HG03064 (cell line): ENCODE measurements around the gene MEF2D.

ENCODE experiments used
- ATAC-seq: cut with Tn5 transposase; IDR thresholded peaks from one replicate; pipeline ENCODE4 v1.9.1; 2021; ENCODE audit warnings: low read depth; ENCODE audit not compliant: unreplicated experiment

MEF2D gene

DNA sequence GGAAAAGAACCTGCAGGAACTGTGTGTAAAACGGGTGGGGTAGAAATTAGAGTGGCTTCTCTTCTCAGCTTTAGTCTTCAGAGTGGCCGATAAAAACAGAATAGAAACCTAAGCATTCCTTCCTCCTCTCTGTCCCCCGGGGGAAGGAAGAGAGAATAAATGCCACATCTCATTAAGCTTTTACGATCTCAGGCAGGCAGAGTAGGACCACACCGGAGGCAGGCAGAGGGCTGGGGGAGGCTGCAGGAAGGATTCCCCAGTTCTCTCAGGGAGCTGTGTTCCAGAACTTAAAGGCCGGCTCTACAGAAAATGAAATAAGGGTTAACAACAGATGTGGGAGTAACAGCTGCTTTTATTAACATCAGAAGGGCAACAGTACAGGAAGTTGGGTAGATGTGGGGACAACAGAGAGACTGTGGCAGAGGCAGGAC, 24.5 kb upstream of the MEF2D start:
- no peak for ATAC-seq

DNA sequence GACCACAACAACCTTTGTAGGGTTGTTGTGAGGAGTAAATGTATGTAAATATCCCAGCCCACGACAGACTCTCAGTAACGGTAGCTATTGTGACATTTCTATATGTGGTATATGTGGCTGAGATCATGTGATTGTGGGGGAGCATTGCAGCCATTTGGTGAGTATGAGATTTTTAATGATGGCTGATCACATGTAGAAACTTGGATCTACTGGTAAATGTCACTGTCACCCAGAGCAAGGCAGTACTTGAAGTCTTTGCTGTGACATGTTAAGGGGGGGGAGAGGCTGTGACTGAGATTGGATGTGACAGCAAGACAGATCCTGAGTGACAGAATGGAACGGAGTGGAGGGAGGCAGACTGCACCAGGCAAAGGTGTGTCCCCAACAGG, 23.9 kb upstream of the MEF2D start:
- no peak for ATAC-seq

DNA sequence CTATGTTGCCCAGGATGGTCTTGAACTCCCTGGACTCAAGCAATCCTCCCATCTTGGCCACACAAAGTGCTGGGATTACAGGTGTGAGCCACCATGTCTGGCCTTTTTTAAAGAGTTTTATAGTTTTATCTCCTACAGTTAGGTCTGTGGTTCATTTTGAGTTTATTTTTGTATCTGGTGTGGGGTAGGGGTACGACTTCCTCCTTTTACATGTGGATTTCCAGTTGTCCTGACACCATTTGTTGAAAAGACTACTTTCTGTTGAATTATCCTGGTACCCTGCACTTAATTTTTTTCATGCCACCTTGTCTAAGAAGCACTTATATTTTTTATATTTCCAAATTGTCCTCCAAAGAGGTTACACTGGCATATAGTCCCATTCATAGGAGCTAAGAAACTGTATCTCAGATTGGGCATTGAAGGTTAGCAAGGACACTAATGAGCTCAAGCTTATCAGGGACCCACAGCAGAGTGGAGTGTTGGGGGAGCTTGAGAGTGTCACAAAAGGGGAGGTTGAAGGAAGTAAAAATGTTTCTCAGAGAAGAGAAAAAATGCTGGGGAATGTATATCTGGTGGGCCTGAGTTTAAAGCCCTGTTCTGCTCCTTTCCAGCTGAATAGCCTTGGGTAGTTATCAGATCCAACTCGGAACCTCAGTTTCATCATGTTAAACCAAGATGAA, 23.4 kb upstream of the MEF2D start:
- no peak for ATAC-seq

DNA sequence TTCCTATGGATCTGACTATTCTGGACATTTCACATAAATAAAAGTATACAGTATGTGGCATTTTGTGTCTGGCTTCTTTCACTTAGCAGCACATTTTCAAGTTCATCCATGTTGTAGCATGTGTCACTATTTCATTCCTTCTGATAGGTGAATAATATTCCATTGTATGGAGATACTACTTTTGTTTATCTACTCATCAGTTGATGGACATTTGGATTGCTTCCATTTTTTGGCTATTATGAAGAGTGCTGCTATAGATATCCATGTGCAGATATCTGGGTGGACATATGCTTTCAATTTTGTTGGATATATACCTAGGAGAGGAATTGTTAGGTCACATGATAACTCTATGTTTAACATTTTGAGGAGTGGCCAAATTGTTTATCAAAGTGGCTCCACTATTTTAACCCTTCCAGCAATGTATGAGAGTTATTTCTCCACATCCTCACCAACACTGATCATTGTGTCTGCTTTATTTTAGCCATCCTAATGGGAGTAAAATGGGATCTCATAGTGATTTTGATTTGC, 21.9 kb upstream of the MEF2D start:
- no peak for ATAC-seq

DNA sequence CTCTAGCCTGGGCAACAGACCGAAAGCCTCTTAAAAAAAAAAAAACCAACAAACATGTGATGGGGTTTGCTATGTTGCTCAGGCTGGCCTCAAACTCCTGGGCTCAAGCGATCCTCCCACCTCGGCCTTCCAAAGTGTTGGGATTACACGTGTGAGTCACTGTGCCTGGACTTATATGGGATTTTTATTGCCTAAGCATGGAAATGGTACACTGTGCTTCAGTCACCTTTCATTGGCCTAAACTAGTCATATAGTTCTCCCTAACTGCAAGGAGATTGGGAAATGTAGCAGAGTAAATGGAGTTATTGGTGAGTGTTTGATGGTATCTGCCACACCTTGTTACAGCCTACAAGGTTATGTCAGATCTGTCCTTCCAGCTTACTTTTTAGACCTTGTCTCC, 17.2 kb upstream of the MEF2D start:
- no peak for ATAC-seq

DNA sequence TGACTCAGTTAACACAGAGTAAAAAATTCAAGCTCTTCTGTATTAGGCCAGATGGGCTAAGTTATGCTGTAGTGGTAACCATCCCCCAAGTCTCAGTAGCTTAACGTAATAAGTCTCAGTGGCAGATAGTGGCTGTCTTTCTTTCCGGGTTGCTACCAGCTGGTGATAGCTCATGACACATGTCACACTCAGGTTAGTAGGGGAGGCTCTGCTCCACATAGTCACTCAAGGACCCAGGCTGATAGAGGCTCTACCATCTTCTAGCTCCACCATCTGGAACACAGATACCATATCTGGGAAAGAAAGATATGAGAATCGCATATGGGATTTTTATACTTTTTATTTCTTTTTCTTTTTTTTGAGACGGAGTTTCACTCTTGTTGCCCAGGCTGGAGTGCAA, 16.2 kb upstream of the MEF2D start:
- ATAC-seq = no peak

DNA sequence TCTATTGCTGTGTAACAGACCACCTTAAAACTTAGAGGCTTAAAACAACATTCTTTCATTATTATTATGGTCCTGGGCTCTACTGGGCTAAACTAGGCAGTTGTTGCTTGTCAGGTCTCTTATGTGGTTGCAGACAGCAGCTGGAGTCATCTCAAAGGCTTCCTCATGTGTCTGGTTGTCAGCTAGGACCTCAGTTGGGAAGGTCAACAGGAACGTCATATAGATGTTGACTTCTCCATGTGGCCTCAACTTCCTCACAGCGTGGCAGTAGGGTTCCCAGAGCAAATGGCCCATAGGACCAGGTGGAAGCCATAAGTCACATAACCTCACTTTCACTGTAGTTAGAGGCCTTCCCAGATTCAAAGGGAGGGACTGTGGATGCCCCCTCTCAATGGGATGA, 15.4 kb upstream of the MEF2D start:
- no peak for ATAC-seq

DNA sequence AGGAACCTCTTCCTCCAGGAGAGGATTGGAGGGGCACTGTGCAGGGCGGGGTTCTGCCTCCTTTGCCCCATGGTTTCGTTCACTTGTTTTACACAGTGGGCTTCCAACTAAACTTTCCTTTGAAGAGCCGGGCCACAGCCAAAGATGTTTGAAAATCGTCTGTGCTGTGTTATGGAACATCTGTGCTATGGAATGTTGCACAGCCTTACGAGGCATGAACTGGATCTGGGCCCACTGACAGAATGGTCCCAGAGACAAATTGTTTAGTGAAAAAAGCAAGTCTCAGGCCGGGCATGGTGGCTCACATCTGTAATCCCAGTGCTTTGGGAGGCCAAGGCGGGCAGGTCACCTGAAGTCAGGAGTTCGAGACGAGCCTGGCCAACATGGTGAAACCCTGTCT, 12.6 kb upstream of the MEF2D start:
- ATAC-seq = no peak

DNA sequence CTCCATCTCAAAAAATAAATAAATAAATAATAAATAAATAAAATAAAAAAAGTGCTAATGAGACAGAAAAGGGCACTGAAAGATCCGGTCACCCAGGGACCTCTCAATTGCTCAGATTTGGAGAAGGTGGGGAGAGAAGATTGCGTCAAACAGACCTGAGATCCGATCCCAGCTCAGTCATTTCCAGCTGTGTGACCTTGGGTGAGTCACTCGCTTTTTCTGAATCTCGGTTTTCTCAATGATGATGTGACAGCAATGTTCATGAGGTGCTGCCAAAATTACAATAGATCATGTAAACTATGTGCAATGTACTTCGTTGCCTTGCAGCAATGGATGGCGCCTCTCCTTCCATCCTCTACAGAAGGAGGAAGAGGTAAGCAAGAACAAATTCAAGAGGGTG, 11.1 kb upstream of the MEF2D start:
- no peak for ATAC-seq

DNA sequence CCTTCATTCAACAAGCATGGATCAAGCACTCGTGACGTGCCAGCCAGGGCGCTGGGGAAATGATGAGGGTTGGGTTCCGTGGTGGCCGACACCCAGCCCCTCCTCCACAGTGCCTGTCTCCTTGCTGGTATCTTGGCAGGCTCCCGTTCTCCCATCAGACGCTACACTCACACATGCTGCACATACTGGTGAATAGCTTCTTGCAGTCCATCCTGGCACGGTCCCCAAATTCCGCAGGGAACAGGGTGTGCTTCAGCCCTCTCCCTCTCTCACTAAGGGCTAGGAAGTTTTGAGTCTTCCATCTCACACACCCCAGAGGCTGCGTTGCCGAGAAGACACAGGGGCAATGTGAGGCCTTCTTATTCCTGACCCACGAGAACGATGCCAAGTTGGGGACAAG, 10.1 kb upstream of the MEF2D start:
- ATAC-seq = no peak

DNA sequence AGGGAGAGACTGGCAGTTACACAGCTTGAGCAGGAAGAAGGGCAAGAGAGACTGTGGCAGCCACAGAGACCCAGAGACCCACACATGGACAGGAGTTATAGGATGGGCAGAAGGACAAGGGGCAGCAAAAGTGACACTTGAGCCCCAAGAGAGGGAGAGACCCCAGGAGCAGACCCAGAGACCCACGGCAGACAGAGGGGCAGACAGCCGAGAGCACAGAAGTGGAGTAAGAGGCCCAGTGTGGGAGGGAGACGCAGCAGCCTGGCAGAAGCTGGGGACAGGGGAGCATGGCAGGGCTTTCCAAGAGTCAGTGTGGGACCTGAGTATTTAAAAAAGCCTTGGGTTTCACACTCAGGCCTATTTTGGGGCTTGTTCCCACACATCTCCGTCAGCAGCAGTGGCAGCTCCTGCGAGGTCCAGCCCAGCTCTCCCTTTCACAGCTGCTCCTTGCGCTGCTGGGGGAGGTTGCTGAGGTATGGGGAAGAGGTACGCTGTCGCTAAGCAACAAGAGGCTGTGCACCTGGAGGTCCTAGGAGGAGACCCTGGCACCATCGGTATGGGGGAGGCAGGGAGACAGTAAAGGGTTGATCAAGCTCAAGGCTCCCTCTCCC, 9.0 kb upstream of the MEF2D start:
- no peak for ATAC-seq

DNA sequence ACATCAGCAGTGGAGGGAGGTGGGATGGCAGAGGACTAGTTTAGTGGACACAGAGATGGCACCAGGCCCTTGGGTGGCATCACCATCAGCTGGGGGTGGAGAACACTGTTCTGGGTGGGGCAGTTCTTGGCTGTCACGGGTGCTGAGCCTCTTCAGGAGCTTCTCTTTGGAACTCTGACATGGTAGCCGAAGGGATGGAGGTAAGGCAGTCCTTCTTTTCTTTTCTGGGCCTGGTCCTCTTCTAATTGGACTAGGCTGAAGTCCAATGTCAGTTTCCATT, 8.3 kb upstream of the MEF2D start:
- no peak for ATAC-seq

DNA sequence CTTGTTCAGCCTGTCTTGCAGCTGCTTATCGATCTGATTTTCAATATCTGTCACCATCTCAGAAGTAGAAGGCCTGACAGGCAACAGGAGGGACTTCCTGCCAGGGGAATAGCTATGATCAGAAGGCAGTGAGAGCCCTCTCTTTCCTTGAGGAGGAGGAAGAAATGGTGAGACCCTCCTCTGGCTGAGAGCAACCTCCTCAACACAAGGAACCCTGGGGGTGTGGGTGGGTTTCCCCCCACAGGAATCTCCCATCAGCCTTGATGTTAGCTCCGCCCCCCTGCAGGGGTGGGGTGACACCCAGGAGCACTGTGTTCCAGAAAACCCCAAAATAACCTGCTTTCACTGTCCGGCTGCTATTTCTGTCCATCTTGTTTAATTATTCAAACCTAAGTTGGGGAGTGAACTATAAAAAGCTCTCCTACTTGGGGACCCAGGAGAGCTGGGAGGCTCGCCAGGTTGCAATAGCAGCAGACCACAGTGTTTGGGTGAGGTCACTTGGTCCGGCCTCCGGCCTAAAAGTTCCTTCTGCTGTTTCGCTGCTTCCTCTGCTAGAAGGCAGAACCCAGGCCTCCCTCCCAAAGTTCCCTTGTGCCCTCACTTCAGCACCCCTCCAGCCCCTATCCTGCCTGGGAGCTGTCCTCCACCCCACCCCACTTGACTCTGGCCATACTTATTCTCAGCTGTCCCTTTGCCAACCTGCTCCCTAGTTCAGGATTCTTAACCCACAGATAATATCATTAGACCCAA, 7.8 kb upstream of the MEF2D start:
- ATAC-seq = no peak

DNA sequence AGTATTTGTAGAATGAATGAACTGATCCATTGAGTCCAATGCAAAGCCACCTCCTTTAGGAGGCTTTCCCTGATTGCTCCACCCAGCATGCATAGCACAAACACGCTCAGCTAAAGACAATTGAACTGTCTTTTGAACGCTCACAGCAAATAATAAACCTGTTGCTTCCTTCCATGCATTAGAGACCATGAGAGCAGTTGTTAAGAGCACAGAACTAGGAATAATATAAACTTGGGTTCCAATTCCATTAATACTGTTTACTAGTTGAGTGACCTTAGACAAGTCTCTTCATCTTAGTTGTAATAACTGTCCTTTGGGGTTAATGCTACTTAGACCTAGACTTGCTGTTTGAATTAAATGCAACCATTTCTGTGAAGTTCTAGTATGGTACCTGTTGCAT, 5.9 kb upstream of the MEF2D start:
- ATAC-seq = no peak

DNA sequence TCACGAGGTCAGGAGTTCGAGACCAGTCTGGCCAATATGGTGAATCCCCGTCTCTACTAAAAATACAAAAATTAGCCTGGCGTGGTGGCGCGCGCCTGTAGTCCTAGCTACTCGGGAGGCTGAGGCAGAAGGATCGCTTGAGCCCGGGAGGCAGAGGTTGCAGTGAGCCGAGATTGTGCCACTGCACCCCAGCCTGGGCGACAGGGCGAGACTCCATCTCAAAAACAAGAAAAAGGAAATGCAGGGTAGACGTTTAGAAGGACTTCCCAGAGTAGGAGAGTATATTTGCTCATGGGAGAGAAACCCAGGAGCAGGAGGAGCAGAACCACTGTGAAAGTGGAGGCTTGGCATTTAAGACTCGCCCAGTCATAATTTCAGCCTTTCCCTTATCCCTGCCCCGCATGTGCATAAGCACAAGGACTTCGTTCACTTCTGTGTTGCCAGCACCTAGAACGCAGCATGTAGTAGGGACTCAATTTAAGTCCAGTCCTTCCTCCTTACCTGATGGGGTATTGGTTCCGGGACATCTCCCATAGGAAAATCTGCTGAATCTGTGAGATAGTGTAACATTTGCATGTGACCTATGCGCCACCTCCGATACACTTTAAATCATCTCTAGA, 5.2 kb upstream of the MEF2D start:
- no peak for ATAC-seq

DNA sequence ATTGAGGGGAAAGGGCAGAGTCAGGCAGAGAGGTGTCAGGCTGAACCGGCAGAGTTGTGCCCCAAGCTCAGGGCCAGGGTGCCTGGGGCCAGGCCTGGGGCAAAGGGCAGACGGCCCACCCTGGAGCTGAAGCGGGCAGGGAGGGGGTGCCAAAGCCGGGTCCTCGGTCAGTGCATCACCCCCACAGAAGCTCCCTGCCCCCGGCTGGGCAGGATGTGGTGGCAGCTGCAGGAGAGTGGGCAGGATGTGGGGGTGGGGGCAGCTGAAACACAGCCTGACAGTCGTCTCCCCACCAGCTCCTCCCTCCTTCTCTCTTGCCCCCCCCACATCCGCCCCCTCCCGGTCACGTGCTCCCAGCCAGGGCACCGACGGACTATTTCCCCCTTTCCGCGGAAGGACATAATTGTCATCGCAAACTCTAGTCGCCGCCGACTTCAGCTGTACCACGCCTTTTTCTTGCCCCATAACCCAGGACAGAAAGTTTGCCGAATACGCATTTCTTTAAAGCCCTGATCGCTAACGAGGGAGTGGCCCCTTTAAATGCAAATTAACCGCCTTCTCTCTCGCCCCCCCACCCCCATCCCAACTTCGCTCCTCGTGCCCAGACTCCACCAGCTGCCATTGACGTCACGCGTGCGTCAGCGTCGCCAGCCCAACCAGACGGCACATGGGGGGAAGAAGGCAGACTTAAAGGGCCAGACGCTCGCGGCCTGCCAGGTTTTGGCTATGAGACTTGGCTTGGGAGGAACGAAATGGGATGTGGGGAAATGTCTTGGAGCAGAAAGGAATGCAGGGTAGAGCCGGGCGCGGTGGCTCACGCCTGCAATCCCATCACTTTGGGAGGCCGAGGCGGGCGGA, 4.5 kb upstream of the MEF2D start:
- peak; percentile 33 for ATAC-seq

DNA sequence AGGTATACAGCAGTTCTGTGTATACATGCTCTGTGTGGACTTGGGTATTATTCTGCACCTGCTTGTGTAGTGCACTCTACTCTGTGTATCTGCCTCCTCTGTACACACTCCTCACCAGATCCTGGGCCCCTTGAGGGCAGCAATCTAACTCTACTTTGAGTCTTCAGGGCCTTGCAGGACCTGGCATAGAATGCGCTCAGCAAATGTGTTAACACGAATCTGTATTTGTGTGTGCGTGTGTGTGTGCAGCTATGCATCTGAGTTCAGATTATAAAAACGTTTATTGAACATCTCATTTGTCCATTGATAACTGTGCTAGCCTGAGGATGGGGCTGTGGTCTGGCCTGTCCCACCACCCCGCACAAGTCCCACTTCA, 3.9 kb upstream of the MEF2D start:
- ATAC-seq = peak; percentile 0

DNA sequence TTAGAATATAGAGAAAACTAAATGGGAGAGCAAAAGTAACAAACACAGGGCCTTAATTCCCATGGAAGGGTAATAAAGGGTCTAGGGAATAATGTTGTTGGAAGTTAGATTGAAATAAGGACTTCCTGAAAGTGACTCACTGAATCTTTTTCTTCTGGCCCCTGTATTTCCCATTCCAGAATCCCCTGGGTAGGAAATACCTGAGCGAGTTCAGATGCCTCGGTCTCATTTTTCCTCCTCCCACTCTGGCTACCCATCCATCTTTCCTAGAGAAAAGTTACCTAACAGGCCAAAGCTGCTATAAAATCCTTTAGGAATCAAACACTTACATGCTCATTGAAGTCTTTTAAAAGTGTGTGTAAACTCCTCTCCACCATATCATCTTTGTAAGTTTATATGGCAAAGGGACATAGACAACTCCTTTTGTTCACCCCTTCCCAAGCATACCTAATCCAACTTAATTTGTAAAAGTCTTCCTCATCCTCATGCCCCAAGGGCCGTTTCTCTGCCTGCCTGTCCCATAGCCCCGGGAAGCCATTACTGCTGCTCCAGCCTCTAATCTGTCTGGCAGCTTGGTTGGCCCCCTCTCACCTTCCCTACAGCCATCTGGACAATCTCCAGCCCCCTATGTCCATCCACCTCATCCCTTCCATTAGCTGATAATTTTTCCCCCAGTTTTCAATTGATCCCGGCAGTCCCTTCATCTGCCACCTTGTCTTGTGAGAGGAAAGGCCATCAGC, 3.3 kb upstream of the MEF2D start:
- ATAC-seq = no peak

DNA sequence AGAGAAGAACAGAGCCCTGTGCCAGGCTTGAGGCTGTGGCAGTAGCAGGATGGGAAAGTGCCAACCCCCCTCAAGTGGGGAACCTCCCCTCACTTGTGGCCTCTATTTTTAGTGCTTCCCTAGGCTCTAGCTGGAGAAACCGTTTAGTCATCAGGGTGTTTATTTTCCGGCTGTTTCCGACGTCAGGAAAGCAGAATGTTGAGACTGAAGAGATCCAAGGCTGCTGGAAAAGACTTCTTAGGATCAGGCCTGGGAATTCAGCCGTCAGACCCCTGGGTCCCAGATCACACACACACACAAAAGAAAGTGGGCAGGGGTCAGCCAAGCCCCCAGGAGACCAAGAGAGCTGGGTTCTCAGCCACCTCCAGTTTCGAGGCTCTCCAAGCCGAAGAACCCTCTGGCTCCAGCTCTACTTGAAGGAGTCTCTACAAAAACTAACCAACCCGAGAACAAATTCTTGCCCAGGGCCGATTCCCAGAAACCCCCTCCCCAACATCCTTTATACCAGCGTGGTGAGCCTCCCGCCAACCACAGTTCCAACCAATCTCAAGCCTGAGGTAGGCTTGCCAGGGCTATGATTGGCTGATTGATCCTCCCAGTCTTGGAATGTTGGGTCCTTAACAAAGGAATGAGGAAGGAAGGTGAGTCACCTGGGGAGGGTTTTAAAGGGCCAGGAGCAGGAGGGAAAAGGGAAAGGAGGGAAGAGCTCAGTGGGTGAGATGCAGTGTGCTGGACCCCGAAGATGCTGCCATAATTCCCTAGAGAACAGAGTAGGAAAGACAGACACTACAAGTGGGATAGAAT, 2.5 kb upstream of the MEF2D start:
- no peak for ATAC-seq
